Measurements from ENCODE around the gene PHACTR2. TPM values are rescaled to one million over a fixed set of nuclear protein-coding genes. Genes with fewer than 3 reads are reported as not detected.
A peak's percentile ranks its signal among the peaks of the same experiment; 100 is the strongest.

Gene PHACTR2
- total and polyA plus RNA-seq, 4 experiments from 2014 or later = 13.1 to 61.3 (median 45.4) TPM

- intact Hi-C loops (cut with micrococcal nuclease) = no loop called here
- no peaks in the 10 kb centered on the region for H3K36me3 ChIP-seq (ENCODE audit: insufficient read depth, low read length)
- H3K36me3 Mint-ChIP-seq = peaks cover 54 to 59% of the 10 kb centered on the region in 2 donors
- CTCF ChIA-PET (ENCODE audit: partially characterized antibody) = no interaction called here
- POLR2A ChIA-PET (ENCODE audit: partially characterized antibody) = no interaction called here
- DNase-seq = no peak
- H3K27me3 ChIP-seq (ENCODE audit: insufficient read depth, low read length) = no peaks in the 10 kb centered on the region
- H3K27ac Mint-ChIP-seq = no peak overlapping the region
- H3K4me3 Mint-ChIP-seq = no peak overlapping the region
- H3K27ac ChIP-seq (ENCODE audit: low read depth, low read length) = no peak overlapping the region
- H3K9me3 Mint-ChIP-seq = peaks cover 0 to 3% (median 0%) of the 10 kb centered on the region in 8 donors
- H3K4me1 Mint-ChIP-seq = peaks cover 8 to 24% (median 18%) of the 10 kb centered on the region in 4 donors
- no peaks in the 10 kb centered on the region for H3K4me1 ChIP-seq (ENCODE audit: insufficient read depth, low read length)
- H3K4me3 ChIP-seq (ENCODE audit: low read length in 2 of 2) = no peak overlapping the region
- H3K27me3 Mint-ChIP-seq = no peaks in the 10 kb centered on the region
- H3K9me3 ChIP-seq (ENCODE audit: control insufficient read depth in 1 of 2, low read length in 2 of 2) = no peaks in the 10 kb centered on the region
These were observed 47.1 kb downstream of the PHACTR2 start for GRCh38 chr6:143724876-143725275.

GRCh38 chr6:143726015-143726647 lies 48.4 kb downstream of the PHACTR2 start:
- CTCF ChIA-PET (ENCODE audit: partially characterized antibody) = no interaction called here
- H3K4me1 Mint-ChIP-seq = peaks cover 11 to 27% (median 22%) of the 10 kb centered on the region in 4 donors

GRCh38 chr6:143727035-143727434 lies 49.3 kb downstream of the PHACTR2 start:
- Histone ChIP-seq H3K27ac (ENCODE audit: low read depth, low read length) (no peak overlapping the region), H3K4me1 (ENCODE audit: insufficient read depth, low read length) (peaks cover 7% of the 10 kb centered on the region), H3K27me3 (ENCODE audit: insufficient read depth, low read length) (no peaks in the 10 kb centered on the region), H3K36me3 (ENCODE audit: insufficient read depth, low read length) (no peaks in the 10 kb centered on the region), H3K9me3 (ENCODE audit: control insufficient read depth in 1 of 2, low read length in 2 of 2) (no peaks in the 10 kb centered on the region), H3K4me3 (ENCODE audit: low read length in 2 of 2) (no peak overlapping the region)
- intact Hi-C loops (cut with micrococcal nuclease) = no loop called here
- H3K36me3 Mint-ChIP-seq = peaks cover 38 to 42% of the 10 kb centered on the region in 2 donors
- ChIA-PET POLR2A (ENCODE audit: partially characterized antibody) (no interaction called here), CTCF (ENCODE audit: partially characterized antibody) (no interaction called here)
- peak overlapping the region in 1 of 8 donors; percentile 8 for H3K4me3 Mint-ChIP-seq
- peak overlapping the region in 1 of 7 donors; percentile 60 for H3K27ac Mint-ChIP-seq
- H3K4me1 Mint-ChIP-seq = peaks cover 16 to 36% (median 27%) of the 10 kb centered on the region in 4 donors
- DNase-seq = no peak
- no peaks in the 10 kb centered on the region for H3K27me3 Mint-ChIP-seq
- peaks cover 0 to 3% (median 0%) of the 10 kb centered on the region in 8 donors for H3K9me3 Mint-ChIP-seq

More at GRCh38 chr6:143726015-143726647, 48.4 kb downstream of the PHACTR2 start:
- H3K27ac Mint-ChIP-seq = peak overlapping the region in 1 of 7 donors; percentile 8
- POLR2A ChIA-PET (ENCODE audit: partially characterized antibody) = no interaction called here
- Histone ChIP-seq H3K9me3 (ENCODE audit: control insufficient read depth in 1 of 2, low read length in 2 of 2) (no peaks in the 10 kb centered on the region), H3K4me1 (ENCODE audit: insufficient read depth, low read length) (no peaks in the 10 kb centered on the region), H3K27me3 (ENCODE audit: insufficient read depth, low read length) (no peaks in the 10 kb centered on the region), H3K4me3 (ENCODE audit: low read length in 2 of 2) (no peak overlapping the region), H3K27ac (ENCODE audit: low read depth, low read length) (no peak overlapping the region), H3K36me3 (ENCODE audit: insufficient read depth, low read length) (no peaks in the 10 kb centered on the region)
- intact Hi-C loops (cut with micrococcal nuclease) = no loop called here
- H3K36me3 Mint-ChIP-seq = peaks cover 45 to 48% of the 10 kb centered on the region in 2 donors
- peaks cover 0 to 3% (median 0%) of the 10 kb centered on the region in 8 donors for H3K9me3 Mint-ChIP-seq
- H3K4me3 Mint-ChIP-seq = no peak overlapping the region
- H3K27me3 Mint-ChIP-seq = no peaks in the 10 kb centered on the region
- no peak for DNase-seq

- Histone ChIP-seq H3K27me3 (ENCODE audit: insufficient read depth, low read length) (no peaks in the 10 kb centered on the region), H3K9me3 (ENCODE audit: control insufficient read depth in 1 of 2, low read length in 2 of 2) (no peaks in the 10 kb centered on the region), H3K4me1 (ENCODE audit: insufficient read depth, low read length) (peaks cover 18% of the 10 kb centered on the region), H3K36me3 (ENCODE audit: insufficient read depth, low read length) (no peaks in the 10 kb centered on the region), H3K4me3 (ENCODE audit: low read length in 2 of 2) (no peak overlapping the region), H3K27ac (ENCODE audit: low read depth, low read length) (no peak overlapping the region)
- POLR2A ChIA-PET (ENCODE audit: partially characterized antibody) = no interaction called here
- intact Hi-C loops (cut with micrococcal nuclease) = no loop called here
- Mint-ChIP-seq H3K9me3 (peaks cover 0 to 1% (median 0%) of the 10 kb centered on the region in 8 donors), H3K4me1 (peaks cover 30 to 50% (median 38%) of the 10 kb centered on the region in 4 donors), H3K27ac (peak overlapping the region in 2 of 7 donors; percentile 22 to 36), H3K36me3 (peaks cover 10 to 12% of the 10 kb centered on the region in 2 donors), H3K4me3 (peak overlapping the region in 3 of 8 donors; percentile 4 to 21 (median 10)), H3K27me3 (no peaks in the 10 kb centered on the region)
- CTCF ChIA-PET (ENCODE audit: partially characterized antibody) = interaction anchor here (1.4 kb wide), 1 partner anchor 10 kb away, joined by 3 read pairs; no protein-coding TSS in a partner anchor
- peak in 1 of 5 donors; percentile 4 for DNase-seq
These were observed 54.0 kb downstream of the PHACTR2 start for GRCh38 chr6:143731789-143732188.

GRCh38 chr6:143732536-143732935 lies 54.8 kb downstream of the PHACTR2 start:
- intact Hi-C loops (cut with micrococcal nuclease) = no loop called here
- no peaks in the 10 kb centered on the region for H3K36me3 ChIP-seq (ENCODE audit: insufficient read depth, low read length)
- no peaks in the 10 kb centered on the region for H3K9me3 ChIP-seq (ENCODE audit: control insufficient read depth in 1 of 2, low read length in 2 of 2)
- Mint-ChIP-seq H3K4me3 (no peak overlapping the region), H3K36me3 (peaks cover 3 to 6% of the 10 kb centered on the region in 2 donors), H3K9me3 (peaks cover 0 to 1% (median 0%) of the 10 kb centered on the region in 8 donors), H3K27ac (peak overlapping the region in 1 of 7 donors; percentile 0), H3K4me1 (peaks cover 28 to 43% (median 32%) of the 10 kb centered on the region in 4 donors), H3K27me3 (no peaks in the 10 kb centered on the region)
- no peaks in the 10 kb centered on the region for H3K27me3 ChIP-seq (ENCODE audit: insufficient read depth, low read length)
- DNase-seq = no peak
- peaks cover 18% of the 10 kb centered on the region for H3K4me1 ChIP-seq (ENCODE audit: insufficient read depth, low read length)
- no peak overlapping the region for H3K4me3 ChIP-seq (ENCODE audit: low read length in 2 of 2)
- no peak overlapping the region for H3K27ac ChIP-seq (ENCODE audit: low read depth, low read length)
- ChIA-PET CTCF (ENCODE audit: partially characterized antibody) (interaction anchor here (1.4 kb wide), 1 partner anchor 10 kb away, joined by 3 read pairs; no protein-coding TSS in a partner anchor), POLR2A (ENCODE audit: partially characterized antibody) (no interaction called here)

- Mint-ChIP-seq H3K4me1 (peaks cover 29 to 43% (median 33%) of the 10 kb centered on the region in 4 donors), H3K27me3 (no peaks in the 10 kb centered on the region), H3K36me3 (peaks cover 4 to 5% of the 10 kb centered on the region in 2 donors), H3K4me3 (no peak overlapping the region), H3K27ac (no peak overlapping the region), H3K9me3 (peaks cover 0 to 1% (median 0%) of the 10 kb centered on the region in 8 donors)
- ChIA-PET CTCF (ENCODE audit: partially characterized antibody) (no interaction called here), POLR2A (ENCODE audit: partially characterized antibody) (no interaction called here)
- intact Hi-C loops (cut with micrococcal nuclease) = no loop called here
- no peak for DNase-seq
- Histone ChIP-seq H3K27me3 (ENCODE audit: insufficient read depth, low read length) (no peaks in the 10 kb centered on the region), H3K4me1 (ENCODE audit: insufficient read depth, low read length) (peaks cover 18% of the 10 kb centered on the region), H3K27ac (ENCODE audit: low read depth, low read length) (no peak overlapping the region), H3K4me3 (ENCODE audit: low read length in 2 of 2) (no peak overlapping the region), H3K9me3 (ENCODE audit: control insufficient read depth in 1 of 2, low read length in 2 of 2) (no peaks in the 10 kb centered on the region), H3K36me3 (ENCODE audit: insufficient read depth, low read length) (no peaks in the 10 kb centered on the region)
These were observed 55.7 kb downstream of the PHACTR2 start for GRCh38 chr6:143733510-143733909.

GRCh38 chr6:143734641-143735063 lies 56.9 kb downstream of the PHACTR2 start:
- no peak overlapping the region for H3K27ac Mint-ChIP-seq
- no peaks in the 10 kb centered on the region for H3K9me3 ChIP-seq (ENCODE audit: control insufficient read depth in 1 of 2, low read length in 2 of 2)
- H3K4me1 ChIP-seq (ENCODE audit: insufficient read depth, low read length) = peaks cover 18% of the 10 kb centered on the region
- no peak for DNase-seq
- intact Hi-C loops (cut with micrococcal nuclease) = no loop called here
- no peak overlapping the region for H3K4me3 Mint-ChIP-seq
- H3K27me3 Mint-ChIP-seq = no peaks in the 10 kb centered on the region
- peaks cover 32 to 54% (median 36%) of the 10 kb centered on the region in 4 donors for H3K4me1 Mint-ChIP-seq
- POLR2A ChIA-PET (ENCODE audit: partially characterized antibody) = no interaction called here
- H3K36me3 Mint-ChIP-seq = peaks cover 4 to 9% of the 10 kb centered on the region in 2 donors
- peaks cover 0 to 1% (median 0%) of the 10 kb centered on the region in 8 donors for H3K9me3 Mint-ChIP-seq
- no peak overlapping the region for H3K4me3 ChIP-seq (ENCODE audit: low read length in 2 of 2)
- CTCF ChIA-PET (ENCODE audit: partially characterized antibody) = no interaction called here
- H3K27me3 ChIP-seq (ENCODE audit: insufficient read depth, low read length) = no peaks in the 10 kb centered on the region
- no peak overlapping the region for H3K27ac ChIP-seq (ENCODE audit: low read depth, low read length)
- no peaks in the 10 kb centered on the region for H3K36me3 ChIP-seq (ENCODE audit: insufficient read depth, low read length)

Measured in CD4-positive, alpha-beta memory T cell (primary cell).